GM12801 (cell line): ENCODE measurements around the gene STX18.

Experiments used
- TF ChIP-seq, protein P1 (sequence below): IDR thresholded peaks from one replicate; pipeline ENCODE4 v1.5.1; 2011; ENCODE audit warnings: control low read depth; ENCODE audit not compliant: insufficient read length; ENCODE audit errors: extremely low read depth

The STX18 gene

DNA sequence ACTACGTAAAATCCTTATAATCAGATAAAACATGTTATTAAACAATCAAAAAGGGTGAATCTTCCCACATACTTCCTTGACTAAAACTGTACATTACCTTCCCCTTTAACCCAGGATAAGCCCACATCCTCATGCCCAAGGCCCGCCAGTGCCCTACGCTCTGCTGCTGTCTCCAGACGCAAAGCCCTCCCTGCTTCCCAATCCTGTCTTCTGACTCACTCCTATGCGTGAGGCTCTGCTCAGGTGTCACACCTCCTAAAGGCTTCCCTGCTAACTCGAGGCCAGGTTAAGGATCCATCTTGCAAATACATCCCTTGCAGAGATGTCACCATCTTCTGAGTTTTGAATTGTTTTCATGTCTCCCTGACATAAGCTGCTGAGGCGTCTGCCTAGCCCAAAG lies 61.6 kb downstream of the STX18 start:
- TF ChIP-seq, protein P1, sequence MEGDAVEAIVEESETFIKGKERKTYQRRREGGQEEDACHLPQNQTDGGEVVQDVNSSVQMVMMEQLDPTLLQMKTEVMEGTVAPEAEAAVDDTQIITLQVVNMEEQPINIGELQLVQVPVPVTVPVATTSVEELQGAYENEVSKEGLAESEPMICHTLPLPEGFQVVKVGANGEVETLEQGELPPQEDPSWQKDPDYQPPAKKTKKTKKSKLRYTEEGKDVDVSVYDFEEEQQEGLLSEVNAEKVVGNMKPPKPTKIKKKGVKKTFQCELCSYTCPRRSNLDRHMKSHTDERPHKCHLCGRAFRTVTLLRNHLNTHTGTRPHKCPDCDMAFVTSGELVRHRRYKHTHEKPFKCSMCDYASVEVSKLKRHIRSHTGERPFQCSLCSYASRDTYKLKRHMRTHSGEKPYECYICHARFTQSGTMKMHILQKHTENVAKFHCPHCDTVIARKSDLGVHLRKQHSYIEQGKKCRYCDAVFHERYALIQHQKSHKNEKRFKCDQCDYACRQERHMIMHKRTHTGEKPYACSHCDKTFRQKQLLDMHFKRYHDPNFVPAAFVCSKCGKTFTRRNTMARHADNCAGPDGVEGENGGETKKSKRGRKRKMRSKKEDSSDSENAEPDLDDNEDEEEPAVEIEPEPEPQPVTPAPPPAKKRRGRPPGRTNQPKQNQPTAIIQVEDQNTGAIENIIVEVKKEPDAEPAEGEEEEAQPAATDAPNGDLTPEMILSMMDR, result no peak

DNA sequence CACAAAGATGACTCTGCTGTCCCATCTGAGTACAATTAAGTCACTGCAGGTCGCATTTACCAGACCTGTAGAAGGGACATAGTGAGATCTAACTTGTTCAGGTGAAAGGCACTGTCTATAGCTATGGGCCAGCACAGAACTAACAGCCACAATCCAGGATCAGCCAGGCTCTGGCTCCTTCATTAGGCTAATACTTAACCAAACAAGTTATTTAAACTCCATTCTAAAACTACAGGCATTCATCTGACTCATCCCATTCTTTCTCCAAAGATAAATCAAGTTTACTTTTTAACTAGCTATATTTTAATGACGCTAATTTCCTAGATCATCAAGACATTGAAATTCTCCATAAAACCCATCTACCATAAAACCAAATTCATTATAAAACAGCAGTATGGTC lies 62.5 kb downstream of the STX18 start:
- TF ChIP-seq, protein P1, result no peak

DNA sequence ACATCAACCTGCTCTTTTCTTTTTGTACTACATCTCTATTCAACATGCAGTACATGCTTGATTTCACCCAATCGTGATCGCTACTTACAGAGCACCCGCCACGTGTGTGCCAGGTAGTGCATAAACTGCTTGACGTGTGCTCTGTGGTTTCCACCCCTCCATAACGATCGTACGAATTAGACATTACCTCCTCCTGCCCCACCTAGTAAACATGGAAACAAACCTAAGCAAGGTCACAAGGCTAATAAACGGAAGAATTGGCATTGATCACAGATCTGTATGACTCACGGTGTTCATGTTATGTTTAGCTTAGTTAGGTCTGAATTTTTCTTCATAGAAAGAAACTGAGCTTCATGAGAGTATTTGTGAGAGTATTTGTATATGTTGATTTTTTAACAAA lies 64.1 kb downstream of the STX18 start:
- TF ChIP-seq, protein P1, result no peak

DNA sequence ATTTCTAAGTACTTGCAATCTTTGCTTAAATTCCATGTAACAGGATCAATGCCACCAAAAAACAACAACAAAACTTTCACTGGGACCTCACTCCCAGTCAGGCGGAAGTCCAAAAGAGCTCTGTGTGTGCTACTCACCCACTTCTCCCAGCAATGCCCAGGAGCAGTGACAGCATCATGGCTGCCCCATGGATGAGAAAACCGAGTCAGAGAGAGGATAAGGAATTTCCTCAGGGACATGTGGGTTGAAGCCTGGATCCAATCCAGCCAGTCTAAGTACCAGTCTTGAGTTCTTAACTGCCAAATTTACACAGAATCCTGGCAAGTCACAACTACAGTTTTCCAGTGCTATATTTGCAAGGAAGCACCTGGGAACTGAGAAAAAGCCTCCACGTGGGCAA lies 64.5 kb downstream of the STX18 start:
- TF ChIP-seq, protein P1, result no peak

DNA sequence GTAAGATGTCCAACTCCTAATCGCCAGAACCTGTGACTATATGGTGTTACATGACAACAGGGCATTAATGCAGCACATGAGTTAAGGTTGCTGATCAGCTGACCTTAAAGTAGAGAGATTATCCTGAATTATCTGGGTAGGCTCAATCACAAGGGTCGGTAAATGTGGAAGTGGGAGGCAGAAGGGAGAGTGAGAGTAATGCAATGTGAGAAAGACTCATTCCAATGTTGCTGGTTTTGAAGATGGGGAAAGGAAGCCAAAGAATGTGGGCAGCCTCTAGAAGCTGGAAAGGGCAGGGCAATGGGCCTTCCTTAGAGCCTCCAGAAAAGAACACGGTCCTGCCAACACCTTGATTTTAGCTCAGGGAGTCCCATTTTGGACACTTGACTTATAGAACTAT lies 67.4 kb downstream of the STX18 start:
- TF ChIP-seq, protein P1, result no peak

DNA sequence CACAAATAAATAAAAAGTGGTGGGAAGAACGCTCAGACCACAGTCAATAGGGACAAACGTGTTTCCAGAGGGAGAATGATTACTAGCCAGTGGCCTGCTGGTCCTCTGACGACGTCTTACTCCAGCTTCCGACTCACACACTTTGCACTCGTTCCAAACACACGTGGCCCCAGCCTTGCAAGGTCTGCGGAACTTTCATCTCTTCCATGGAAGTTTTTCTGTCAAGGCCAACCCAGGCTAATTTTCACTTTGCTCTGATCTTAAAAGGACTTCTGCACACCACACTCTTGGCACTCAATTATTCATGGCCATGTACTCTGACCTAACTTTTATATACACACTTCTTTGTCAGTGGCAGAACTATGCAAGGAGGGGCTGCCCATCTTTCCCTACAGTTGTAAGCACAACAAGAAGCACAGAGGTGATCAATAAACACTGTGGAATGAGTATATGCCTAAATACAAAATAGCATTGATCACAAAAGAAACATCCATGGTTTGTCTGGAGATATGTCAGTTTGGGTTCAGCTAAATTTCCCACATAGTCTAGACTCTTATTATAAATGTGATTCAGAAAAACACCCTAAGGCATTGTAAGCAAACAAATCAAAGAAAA lies 69.4 kb downstream of the STX18 start:
- TF ChIP-seq, protein P1, result no peak

DNA sequence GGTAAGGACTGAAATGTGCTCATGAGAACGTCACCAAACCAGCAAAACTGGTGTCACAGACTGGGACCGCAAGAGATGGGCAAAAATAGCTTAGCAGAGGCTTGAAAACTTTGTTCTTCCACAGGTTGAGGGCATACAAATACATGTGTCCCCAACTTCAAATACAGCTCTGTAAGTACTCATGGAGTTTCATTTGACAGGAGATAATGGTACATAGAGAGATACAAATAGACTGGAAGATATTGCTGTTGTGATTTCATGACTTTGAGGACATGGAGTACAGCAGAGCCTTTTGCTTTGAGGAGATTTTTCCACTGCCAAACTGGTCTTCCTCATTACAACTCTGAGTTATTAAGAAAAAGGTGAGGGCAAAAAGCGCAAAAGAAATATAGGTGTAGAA lies 70.7 kb downstream of the STX18 start:
- TF ChIP-seq, protein P1, result no peak

DNA sequence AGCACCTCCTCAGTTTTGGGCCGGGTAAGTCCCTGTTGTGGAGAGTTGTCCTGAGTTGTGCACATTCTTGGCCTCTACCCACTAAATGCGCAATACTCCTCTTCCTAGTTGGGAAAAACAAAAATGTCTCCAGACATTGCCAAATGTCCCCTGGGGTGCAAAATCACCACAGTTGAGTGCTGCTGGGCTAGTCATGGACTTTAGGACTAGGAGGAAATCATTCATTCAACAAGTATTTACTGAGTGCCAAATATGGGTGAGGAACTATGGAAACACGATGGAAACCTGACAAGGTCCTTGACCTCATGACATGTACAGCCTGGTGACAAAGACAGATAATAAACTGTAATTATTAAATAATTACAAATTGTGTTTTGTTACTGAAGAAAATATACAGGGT lies 71.6 kb downstream of the STX18 start:
- TF ChIP-seq, protein P1, result no peak
